HG02884 (cell line): Measurements from ENCODE around the gene DDX54.

Source experiments
- ATAC-seq: cut with Tn5 transposase; IDR thresholded peaks from one replicate; pipeline ENCODE4 v1.9.1; 2021; ENCODE audit warnings: mild to moderate bottlenecking, moderate library complexity; ENCODE audit not compliant: unreplicated experiment

Gene DDX54

DNA sequence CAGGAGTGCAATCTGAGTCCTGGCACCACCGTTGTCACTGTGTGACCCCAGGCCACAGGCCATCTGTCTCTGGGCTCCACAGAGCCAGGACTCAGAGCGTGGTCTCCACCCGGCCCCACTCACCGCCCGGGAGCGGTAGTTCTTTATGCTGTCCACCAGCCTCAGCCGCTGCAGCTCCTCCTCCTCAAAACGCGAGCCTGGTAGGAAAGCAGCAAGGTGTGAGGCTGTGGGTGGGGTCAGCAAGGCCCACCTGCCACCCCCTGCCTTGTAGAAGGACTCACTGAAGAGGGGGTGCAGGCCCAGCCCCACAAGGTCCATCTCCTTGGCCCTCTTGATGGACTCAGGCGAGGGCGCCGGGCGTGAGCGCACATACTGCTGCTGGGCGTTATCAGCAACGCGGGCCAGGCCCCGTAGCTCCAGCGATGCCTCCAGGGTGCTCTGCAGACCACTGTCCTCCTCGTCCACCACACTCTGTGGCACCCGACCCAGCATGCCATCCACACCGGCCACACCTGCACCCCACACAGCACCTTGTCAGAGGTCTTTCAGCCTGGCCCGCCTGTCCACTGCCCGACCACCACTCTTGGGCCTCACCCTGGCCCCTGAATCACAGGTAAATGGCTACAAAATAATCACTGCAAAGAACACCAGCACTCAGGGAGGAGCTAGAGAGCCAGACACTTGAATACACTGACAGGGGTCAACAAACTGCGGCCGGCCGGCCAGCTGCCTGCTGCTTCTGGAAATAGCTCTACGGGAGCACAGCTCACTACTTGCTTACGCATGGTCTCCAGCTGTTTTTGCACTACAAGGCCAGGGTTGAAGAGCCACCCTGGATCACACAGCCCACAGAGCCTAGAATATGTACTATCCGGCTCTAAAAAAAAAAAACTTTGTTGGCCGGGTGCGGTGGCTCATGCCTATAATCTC lies 19.5 kb downstream of the DDX54 start:
- ATAC-seq, result no peak

DNA sequence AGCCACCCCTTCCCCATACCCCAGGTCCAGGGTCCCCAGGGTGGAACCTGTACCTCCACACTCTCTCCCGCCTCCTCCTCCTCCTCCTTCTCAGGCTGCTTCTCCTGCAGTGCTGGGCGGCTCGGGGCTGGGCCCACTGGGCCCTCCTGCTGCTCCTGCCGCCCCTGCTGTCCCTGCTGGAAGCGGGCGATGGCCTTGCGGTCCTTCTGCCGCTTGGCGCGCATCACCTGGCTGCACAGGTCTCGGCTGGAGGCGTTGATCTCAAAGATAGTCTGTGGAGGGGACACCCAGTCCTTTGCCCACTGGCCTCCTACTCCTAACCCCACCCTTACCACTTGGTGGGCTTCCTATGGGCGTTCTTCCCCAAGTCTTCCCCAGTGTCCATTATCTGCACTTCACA lies 21.3 kb downstream of the DDX54 start:
- ATAC-seq, result no peak

- no peak for ATAC-seq
These were observed 22.3 kb downstream of the DDX54 start for GRCh38 chr12:113163030-113163360.

DNA sequence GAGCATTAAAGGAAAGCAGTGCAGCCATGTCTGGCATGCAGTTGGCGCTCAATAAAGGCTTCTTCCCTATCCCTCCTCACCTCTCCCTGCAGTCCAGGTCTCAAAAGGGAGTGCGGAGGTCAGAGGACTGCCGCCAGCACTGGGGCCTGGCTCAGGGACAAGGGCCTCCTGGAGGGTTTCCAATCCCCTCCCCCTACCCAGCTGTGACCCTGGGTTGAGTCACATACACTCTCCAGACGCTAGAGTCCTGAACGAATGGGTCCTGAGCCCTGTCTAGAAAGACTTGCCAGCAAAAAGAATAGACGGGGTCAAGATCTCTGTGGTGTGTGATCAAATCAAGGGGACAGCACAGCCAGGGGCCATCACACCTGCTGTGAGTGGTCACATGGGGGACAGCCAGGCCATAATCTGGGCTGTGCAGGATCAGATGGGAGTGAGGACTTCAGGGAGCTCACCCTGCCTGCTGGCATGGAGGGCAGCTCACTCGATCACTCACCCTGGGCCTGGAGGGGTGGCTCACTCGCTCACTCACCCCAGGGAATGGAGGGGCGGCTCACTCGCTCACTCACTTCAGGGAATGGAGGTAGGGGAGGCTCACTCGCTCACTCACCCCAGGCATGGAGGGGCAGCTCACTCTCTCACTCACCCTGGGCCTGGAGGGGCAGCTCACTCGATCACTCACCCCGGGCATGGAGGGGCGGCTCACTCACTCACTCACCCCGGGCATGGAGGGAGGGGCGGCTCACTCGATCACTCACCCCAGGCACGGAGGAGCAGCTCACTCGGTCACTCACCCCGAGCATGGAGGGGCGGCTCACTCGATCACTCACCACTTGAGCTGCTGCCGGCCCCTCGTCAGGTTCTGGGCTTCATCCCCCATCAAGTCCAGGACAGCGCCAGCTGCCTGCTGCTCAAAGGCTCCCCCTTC lies 22.9 kb downstream of the DDX54 start:
- no peak for ATAC-seq

DNA sequence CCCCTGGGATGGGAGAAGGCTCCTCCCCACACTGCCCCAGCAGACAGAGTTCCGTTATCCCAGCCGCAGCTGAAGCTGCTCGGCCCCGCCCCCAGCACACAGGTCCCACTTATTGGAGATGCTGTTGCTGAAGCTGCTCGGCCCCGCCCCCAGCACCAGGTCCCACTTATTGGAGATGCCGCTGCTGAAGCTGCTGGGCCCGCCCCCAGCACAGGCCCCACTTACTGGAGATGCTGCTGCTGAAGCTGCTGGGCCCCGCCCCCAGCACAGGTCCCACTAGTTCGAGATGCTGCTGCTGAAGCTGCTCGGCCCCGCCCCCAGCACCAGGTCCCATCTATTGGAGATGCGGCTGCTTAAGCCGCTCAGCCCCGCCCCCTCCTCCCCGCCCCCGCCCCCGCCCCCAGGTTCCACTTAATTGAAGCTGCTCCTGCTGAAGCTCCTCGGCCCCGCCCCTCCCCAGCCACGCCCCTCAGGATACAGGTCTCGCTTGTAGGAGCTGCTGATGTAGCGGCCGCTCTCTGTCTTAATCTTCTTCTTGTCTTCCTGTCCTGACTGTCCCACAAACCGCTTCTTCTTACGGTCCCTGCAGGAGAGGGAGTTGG lies 23.8 kb downstream of the DDX54 start:
- no peak for ATAC-seq

- no peak for ATAC-seq
These were observed 25.3 kb downstream of the DDX54 start for GRCh38 chr12:113159937-113160336.

- ATAC-seq, result no peak
These were observed 26.7 kb downstream of the DDX54 start for GRCh38 chr12:113158439-113159203.

DNA sequence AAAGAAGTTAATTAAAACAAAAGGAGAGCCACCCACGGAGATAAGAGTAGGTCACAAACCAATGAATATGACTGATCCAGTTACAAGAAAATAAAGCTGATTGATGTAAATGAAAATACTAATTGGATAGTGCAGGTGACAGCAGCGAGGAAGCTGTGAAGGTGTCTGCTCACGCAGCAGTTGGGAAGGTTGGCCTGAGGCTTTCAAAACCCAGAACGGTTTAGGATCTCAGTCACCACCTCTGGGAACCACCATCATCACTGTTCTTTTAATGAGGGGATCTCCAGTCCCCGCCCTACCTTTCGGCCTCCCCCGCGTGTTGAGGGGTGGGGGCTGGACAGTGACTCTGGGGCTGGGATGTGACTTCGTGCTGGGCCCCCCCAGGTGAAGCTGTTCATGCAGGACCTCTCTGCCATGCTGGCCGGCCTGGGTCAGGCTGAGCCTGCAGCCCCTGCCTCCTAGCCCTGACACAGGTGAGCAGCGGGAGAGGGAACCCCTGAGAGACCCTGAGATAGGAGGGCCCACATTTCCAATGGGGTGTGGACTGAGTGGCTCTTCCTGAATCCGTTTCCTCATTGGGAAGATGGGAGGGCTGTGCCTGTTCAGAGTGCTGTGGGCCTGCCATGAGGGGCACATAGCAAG lies 27.9 kb downstream of the DDX54 start:
- no peak for ATAC-seq

- ATAC-seq, result no peak
These were observed 29.6 kb downstream of the DDX54 start for GRCh38 chr12:113155646-113156045.

GRCh38 chr12:113155060-113155459 lies 30.2 kb downstream of the DDX54 start:
- ATAC-seq, result no peak

DNA sequence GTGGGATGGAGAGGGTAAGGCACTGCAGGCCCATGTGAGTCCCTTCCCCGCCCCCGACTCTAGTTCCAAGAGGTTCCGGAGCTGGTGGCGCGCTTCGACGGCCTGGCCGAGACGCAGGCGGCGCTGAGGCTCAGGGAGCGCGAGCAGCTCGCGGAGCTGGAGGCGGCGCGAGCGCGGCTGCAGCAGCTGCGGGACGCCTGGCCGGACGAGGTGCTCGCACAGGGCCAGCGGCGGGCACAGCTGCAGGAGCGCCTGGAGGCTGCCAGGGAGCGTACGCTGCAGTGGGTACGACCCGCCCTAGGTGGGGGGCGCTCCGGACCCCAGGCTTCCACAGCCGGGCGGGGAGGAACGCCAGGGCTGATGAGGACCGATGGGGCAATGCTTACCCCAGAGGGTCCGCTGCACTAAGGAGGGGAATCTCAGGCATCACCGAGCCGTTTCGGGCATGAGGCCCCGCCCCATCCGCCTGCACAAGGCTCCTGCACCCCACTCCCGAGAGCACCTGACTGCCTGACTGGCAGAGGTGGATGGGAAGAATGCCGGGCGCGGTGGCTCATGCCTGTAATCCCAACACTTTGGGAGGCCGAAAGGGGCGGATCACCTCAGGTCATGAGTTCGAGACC lies 30.8 kb downstream of the DDX54 start:
- no peak for ATAC-seq

DNA sequence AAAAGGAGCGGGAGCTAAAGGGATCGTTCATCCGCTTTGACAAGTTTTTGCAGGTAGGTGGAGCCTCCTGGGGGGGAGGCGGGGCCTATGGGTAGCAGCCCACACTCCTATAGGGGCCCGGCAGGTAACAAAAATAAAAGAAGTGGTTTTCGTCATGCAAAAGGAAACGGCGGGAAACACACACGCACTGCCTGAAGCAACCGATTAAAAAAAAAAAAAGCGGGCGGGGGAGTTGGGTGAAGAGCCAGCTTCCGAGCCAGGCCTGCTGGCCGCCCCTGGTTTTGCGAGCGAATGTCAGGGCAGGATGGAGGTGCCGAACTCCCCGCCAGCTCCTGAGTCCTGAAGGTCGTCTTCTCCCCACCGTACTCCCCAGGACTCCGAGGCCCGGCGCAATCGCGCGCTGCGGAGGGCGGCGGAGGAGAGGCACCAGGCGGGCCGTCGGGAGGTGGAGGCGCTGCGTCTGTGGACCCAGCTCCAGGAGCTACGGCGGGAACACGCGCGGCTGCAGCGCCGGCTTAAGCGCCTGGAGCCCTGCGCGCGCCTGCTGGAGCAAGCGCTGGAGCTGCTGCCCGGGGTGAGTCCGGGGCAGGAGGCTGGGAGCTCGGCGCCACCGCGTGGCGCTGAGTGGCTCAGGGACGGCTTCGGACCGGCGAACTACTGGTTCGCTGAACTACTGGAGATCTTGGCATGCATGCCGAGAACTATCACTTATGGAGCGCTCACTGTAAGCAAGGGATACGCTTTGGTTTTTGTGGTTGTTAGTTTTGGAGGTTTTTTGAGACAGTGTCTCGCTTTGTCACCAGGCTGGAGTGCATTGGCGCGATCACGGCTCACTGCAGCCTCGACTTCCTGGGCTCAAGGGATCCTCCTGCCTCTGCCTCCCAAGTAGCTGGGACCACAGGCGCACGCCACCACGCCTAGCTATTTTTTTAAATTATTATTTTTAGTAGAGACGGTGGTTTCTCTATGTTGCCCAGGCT lies 32.2 kb downstream of the DDX54 start:
- ATAC-seq, result no peak

DNA sequence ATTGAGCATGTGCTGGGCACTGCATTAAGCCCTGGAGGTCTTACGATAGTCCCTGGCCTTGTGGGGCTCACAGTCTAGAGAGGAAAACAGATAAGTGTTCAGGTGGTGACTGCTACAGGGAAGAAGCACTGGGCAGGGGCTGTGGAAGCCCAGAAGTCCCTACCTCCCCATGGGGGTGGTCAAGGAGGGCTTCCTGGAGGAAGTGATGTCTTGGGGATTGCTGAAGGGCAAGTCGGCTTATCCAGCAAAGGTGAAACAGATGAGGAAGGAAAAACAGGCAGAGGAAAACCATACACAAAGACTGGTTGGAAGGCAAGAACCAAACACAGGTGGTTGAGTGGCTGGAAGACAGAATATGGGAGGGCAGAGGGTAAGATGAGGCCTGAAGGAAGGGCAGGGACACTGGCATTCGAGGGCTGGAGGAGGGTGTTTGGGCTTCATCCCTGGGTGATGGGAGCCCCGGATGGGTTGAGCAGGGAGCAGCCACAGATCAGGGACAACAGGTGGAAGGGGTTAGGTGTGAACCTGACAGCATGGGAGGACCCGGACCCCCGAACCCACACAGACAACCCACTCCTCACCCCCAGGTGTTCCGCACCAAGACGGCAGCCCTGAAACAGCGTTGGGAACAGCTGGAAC lies 33.0 kb downstream of the DDX54 start:
- ATAC-seq, result no peak

DNA sequence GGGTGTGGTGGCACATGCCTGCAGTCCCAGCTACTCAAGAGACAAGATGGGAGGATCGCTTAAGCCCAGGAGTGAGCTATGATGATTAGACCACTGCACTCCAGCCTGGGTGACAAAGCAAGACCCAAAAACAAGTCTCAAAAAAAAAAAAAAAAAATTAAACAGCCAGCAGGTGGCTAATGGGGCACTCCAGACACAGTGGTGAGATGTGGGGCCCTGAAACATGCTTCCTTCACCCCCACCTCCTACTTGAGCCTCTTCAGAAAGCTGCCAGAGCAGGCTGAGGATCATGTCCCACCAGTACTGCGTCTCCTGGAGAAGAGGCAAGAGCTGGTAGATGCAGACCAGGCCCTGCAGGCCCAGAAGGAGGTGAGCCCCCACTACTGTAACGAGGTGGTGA lies 33.6 kb downstream of the DDX54 start:
- ATAC-seq, result no peak

- no peak for ATAC-seq
These were observed 35.7 kb downstream of the DDX54 start, which contains the start of gene CFAP73 for GRCh38 chr12:113149361-113150150. CFAP73 (plus strand) TSS chr12:113149724; CDS start chr12:113149858, 134 bp downstream.

- no peak for ATAC-seq
These were observed 38.3 kb downstream of the DDX54 start for GRCh38 chr12:113146999-113147398.
